GM12874 (cell line): ENCODE results near the gene PHLDA3.

Experiments
- CTCF ChIP-seq: IDR thresholded peaks from 2 replicates; pipeline ENCODE4 v1.5.1; 2011; ENCODE audit warnings: low read depth, mild to moderate bottlenecking, control low read depth, low read length, moderate library complexity; ENCODE audit not compliant: insufficient read depth

Gene PHLDA3

GRCh38 chr1:201496296-201496690 lies 27.3 kb upstream of the PHLDA3 start:
- no peak for TF ChIP-seq CTCF

- TF ChIP-seq CTCF = no peak
Observed at GRCh38 chr1:201495551-201496295, 26.7 kb upstream of the PHLDA3 start.

- no peak for TF ChIP-seq CTCF
Observed at GRCh38 chr1:201493757-201494617, 25.0 kb upstream of the PHLDA3 start.

DNA sequence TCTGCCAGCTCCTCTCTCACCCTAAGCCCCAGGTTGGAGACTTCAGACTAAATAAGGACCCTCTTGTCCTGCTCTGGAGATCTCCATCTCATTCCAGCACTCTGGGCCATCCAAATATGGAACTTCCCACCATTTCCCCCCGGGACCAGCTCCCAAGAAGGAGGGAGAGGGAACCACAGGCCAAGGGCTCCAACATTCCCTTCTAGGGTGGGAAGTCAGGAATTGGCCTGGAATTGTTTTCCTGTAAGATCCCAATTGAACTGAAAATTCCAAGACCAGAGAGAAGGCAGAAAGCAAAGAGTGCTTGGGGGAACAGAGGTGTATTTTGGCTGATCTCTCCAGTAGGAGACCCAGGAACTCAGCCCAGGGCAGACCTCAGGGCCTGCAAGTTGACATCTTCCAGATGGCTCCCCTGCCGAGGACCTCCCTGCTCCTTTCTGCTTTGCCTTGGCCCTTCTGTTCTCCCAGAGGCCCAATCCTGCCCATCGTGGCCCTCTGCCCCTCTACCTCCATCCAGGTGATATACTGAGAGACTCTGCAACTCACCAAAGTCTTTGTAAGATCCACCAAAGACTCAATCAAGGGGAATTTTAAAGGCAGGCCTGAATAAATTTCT lies 23.0 kb upstream of the PHLDA3 start:
- TF ChIP-seq CTCF = no peak

DNA sequence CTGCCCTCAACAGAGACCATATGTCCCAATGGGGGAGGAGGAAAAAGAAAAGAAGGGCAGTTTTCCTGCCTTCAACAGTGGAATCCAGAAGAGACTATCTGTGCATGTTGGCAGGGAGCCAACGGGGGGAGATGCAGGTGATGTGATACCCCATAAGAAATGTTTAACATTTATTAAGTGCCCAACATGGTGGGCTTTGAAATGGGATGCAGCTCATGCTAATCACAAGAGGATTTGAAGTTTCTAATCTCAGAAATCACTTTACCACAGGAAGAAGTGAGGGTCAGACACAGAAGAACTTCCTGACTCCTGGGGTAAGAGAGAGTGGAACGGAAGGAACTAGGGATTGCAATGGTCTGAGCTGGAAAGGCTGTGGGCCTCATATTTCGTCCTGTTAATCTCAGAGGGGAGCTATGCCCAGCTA lies 21.7 kb upstream of the PHLDA3 start:
- TF ChIP-seq CTCF = no peak

GRCh38 chr1:201489643-201490261 lies 20.8 kb upstream of the PHLDA3 start:
- TF ChIP-seq CTCF = no peak
